Stimulated activated naive B cell treated with anti-CD40 and anti-IgM and Interleukin-4, amounts not matched to agents 10 μg/mL and 1 μg/mL and 100 μg/mL, for 72 hours (primary cell): Measurements from ENCODE around the gene CNOT2.
A peak's percentile ranks its signal among the peaks of the same experiment; 100 is the strongest.
"Not testable (repeated sequence)": the region's sequence is repeated elsewhere in the genome, so short reads cannot be mapped to it uniquely, and the experiment has no call there.

ENCODE experiments used
- ATAC-seq, 2 donors: fragments of 150-1000 bp; cut with Tn5 transposase; replicated peaks; 2 replicates each; pipeline ENCODE4 v1.10.0; 2021; ENCODE audit warnings: moderate library complexity in 1 of 2
- DNase-seq: peaks from one replicate; pipeline ENCODE4 v3.0.0; 2021
- H3K27ac Mint-ChIP-seq: one replicate; pipeline ENCODE4 v1.8.0; 2022; ENCODE audit warnings: mild to moderate bottlenecking, mixed read lengths
- H3K27me3 Mint-ChIP-seq, 2 donors: one replicate each; pipeline ENCODE4 v1.8.0; 2022; ENCODE audit warnings: mixed read lengths in 2 of 2
- H3K36me3 Mint-ChIP-seq, 2 donors: one replicate each; pipeline ENCODE4 v1.8.0; 2022; ENCODE audit warnings: mixed read lengths in 2 of 2, mild to moderate bottlenecking in 1 of 2
- H3K4me1 Mint-ChIP-seq, 2 donors: one replicate each; pipeline ENCODE4 v1.8.0; 2022; ENCODE audit warnings: mixed read lengths in 2 of 2, mild to moderate bottlenecking in 1 of 2
- H3K4me3 Mint-ChIP-seq, 2 donors: one replicate each; pipeline ENCODE4 v1.8.0; 2022; ENCODE audit warnings: mild to moderate bottlenecking in 2 of 2, mixed read lengths in 2 of 2, moderate library complexity in 1 of 2
- H3K9me3 Mint-ChIP-seq, 2 donors: one replicate each; pipeline ENCODE4 v1.8.0; 2022; ENCODE audit warnings: mixed read lengths in 2 of 2, mild to moderate bottlenecking in 1 of 2

CNOT2 gene

GRCh38 chr12:70367258-70368141 lies 124.3 kb downstream of the CNOT2 start:
- peak overlapping the region; percentile 25 for H3K27ac Mint-ChIP-seq
- DNase-seq: no peak
- no peaks in the 10 kb centered on the region for H3K9me3 Mint-ChIP-seq
- peaks cover 7 to 17% of the 10 kb centered on the region in 2 donors for H3K27me3 Mint-ChIP-seq
- H3K36me3 Mint-ChIP-seq: no peaks in the 10 kb centered on the region
- ATAC-seq: no peak
- H3K4me1 Mint-ChIP-seq: peaks cover 8 to 22% of the 10 kb centered on the region in 2 donors
- H3K4me3 Mint-ChIP-seq: peak overlapping the region; percentile 93 to 96

- no peak overlapping the region for H3K4me3 Mint-ChIP-seq
- ATAC-seq (no peak), DNase-seq (no peak)
- H3K27ac Mint-ChIP-seq: no peak overlapping the region
- H3K27me3 Mint-ChIP-seq: no peaks in the 10 kb centered on the region
- no peaks in the 10 kb centered on the region for H3K36me3 Mint-ChIP-seq
- H3K4me1 Mint-ChIP-seq: no peaks in the 10 kb centered on the region
- no peaks in the 10 kb centered on the region for H3K9me3 Mint-ChIP-seq
These were observed 129.6 kb downstream of the CNOT2 start for GRCh38 chr12:70372881-70373280.

GRCh38 chr12:70379846-70380245 lies 136.6 kb downstream of the CNOT2 start:
- ATAC-seq: no peak

GRCh38 chr12:70383484-70383883 lies 140.3 kb downstream of the CNOT2 start:
- H3K36me3 Mint-ChIP-seq: peaks cover 0 to 4% of the 10 kb centered on the region in 2 donors

More at GRCh38 chr12:70379846-70380245, 136.6 kb downstream of the CNOT2 start:
- no peak for DNase-seq
- Mint-ChIP-seq H3K36me3 (peaks cover 0 to 4% of the 10 kb centered on the region in 2 donors), H3K27me3 (no peaks in the 10 kb centered on the region), H3K9me3 (peaks cover 2 to 4% of the 10 kb centered on the region in 2 donors), H3K4me3 (no peak overlapping the region), H3K4me1 (no peaks in the 10 kb centered on the region), H3K27ac (no peak overlapping the region)

GRCh38 chr12:70383886-70384285 lies 140.7 kb downstream of the CNOT2 start:
- Mint-ChIP-seq H3K27me3 (no peaks in the 10 kb centered on the region), H3K4me3 (no peak overlapping the region), H3K9me3 (peaks cover 2 to 4% of the 10 kb centered on the region in 2 donors), H3K27ac (no peak overlapping the region), H3K36me3 (peaks cover 0 to 4% of the 10 kb centered on the region in 2 donors), H3K4me1 (no peaks in the 10 kb centered on the region)
- DNase-seq: no peak
- ATAC-seq: no peak

More at GRCh38 chr12:70383484-70383883, 140.3 kb downstream of the CNOT2 start:
- ATAC-seq: no peak
- DNase-seq: no peak
- Mint-ChIP-seq H3K27me3 (no peaks in the 10 kb centered on the region), H3K9me3 (peaks cover 2 to 4% of the 10 kb centered on the region in 2 donors), H3K27ac (no peak overlapping the region), H3K4me3 (no peak overlapping the region), H3K4me1 (no peaks in the 10 kb centered on the region)

GRCh38 chr12:70386771-70387170 lies 143.5 kb downstream of the CNOT2 start:
- Mint-ChIP-seq H3K27me3 (no peaks in the 10 kb centered on the region), H3K4me3 (no peak overlapping the region), H3K9me3 (peaks cover 0 to 4% of the 10 kb centered on the region in 2 donors), H3K27ac (no peak overlapping the region), H3K4me1 (no peaks in the 10 kb centered on the region), H3K36me3 (peaks cover 0 to 3% of the 10 kb centered on the region in 2 donors)
- DNase-seq: no peak
- ATAC-seq: no peak

- Mint-ChIP-seq H3K4me3 (no peak overlapping the region), H3K27me3 (no peaks in the 10 kb centered on the region), H3K36me3 (peaks cover 0 to 3% of the 10 kb centered on the region in 2 donors), H3K9me3 (peaks cover 0 to 4% of the 10 kb centered on the region in 2 donors), H3K4me1 (no peaks in the 10 kb centered on the region), H3K27ac (no peak overlapping the region)
- no peak for DNase-seq
- no peak for ATAC-seq
These were observed 146.4 kb downstream of the CNOT2 start for GRCh38 chr12:70389678-70390077.

- H3K36me3 Mint-ChIP-seq, H3K4me1 Mint-ChIP-seq, H3K27ac Mint-ChIP-seq, H3K9me3 Mint-ChIP-seq, DNase-seq, H3K4me3 Mint-ChIP-seq, H3K27me3 Mint-ChIP-seq, ATAC-seq: not testable (repeated sequence)
These were observed 149.4 kb downstream of the CNOT2 start for GRCh38 chr12:70392631-70393030.

- DNase-seq (no peak), ATAC-seq (no peak)
- Mint-ChIP-seq H3K9me3 (peaks cover 0 to 4% of the 10 kb centered on the region in 2 donors), H3K27ac (no peak overlapping the region), H3K4me1 (no peaks in the 10 kb centered on the region), H3K4me3 (no peak overlapping the region), H3K27me3 (no peaks in the 10 kb centered on the region), H3K36me3 (peaks cover 0 to 3% of the 10 kb centered on the region in 2 donors)
These were observed 150.7 kb downstream of the CNOT2 start for GRCh38 chr12:70393787-70394499.

GRCh38 chr12:70398002-70398401 lies 154.8 kb downstream of the CNOT2 start:
- no peak for DNase-seq
- H3K27ac Mint-ChIP-seq: no peak overlapping the region
- no peaks in the 10 kb centered on the region for H3K27me3 Mint-ChIP-seq
- no peak overlapping the region for H3K4me3 Mint-ChIP-seq
- H3K36me3 Mint-ChIP-seq: peaks cover 0 to 4% of the 10 kb centered on the region in 2 donors
- no peak for ATAC-seq
- H3K9me3 Mint-ChIP-seq: no peaks in the 10 kb centered on the region
- no peaks in the 10 kb centered on the region for H3K4me1 Mint-ChIP-seq

- Mint-ChIP-seq H3K4me1 (no peaks in the 10 kb centered on the region), H3K27me3 (no peaks in the 10 kb centered on the region), H3K4me3 (no peak overlapping the region), H3K27ac (no peak overlapping the region), H3K9me3 (no peaks in the 10 kb centered on the region), H3K36me3 (peaks cover 0 to 4% of the 10 kb centered on the region in 2 donors)
- ATAC-seq (no peak), DNase-seq (no peak)
These were observed 155.6 kb downstream of the CNOT2 start for GRCh38 chr12:70398862-70399261.

GRCh38 chr12:70399311-70399710 lies 156.1 kb downstream of the CNOT2 start:
- Mint-ChIP-seq H3K27me3 (no peaks in the 10 kb centered on the region), H3K4me3 (no peak overlapping the region), H3K27ac (no peak overlapping the region), H3K9me3 (no peaks in the 10 kb centered on the region), H3K4me1 (no peaks in the 10 kb centered on the region), H3K36me3 (peaks cover 0 to 4% of the 10 kb centered on the region in 2 donors)
- ATAC-seq: no peak
- DNase-seq: no peak

- no peak for ATAC-seq
These were observed 156.9 kb downstream of the CNOT2 start for GRCh38 chr12:70400124-70400523.

GRCh38 chr12:70402597-70402996 lies 159.4 kb downstream of the CNOT2 start:
- Mint-ChIP-seq H3K27me3 (no peaks in the 10 kb centered on the region), H3K27ac (no peak overlapping the region), H3K4me3 (no peak overlapping the region), H3K9me3 (no peaks in the 10 kb centered on the region), H3K36me3 (peaks cover 0 to 4% of the 10 kb centered on the region in 2 donors), H3K4me1 (no peaks in the 10 kb centered on the region)
- ATAC-seq: no peak
- DNase-seq: no peak

More at GRCh38 chr12:70400124-70400523, 156.9 kb downstream of the CNOT2 start:
- no peaks in the 10 kb centered on the region for H3K4me1 Mint-ChIP-seq
- H3K4me3 Mint-ChIP-seq: no peak overlapping the region
- H3K27ac Mint-ChIP-seq: no peak overlapping the region
- no peaks in the 10 kb centered on the region for H3K9me3 Mint-ChIP-seq
- H3K27me3 Mint-ChIP-seq: no peaks in the 10 kb centered on the region
- no peak for DNase-seq
- H3K36me3 Mint-ChIP-seq: peaks cover 0 to 4% of the 10 kb centered on the region in 2 donors
